ENCODE measurements around the gene ADM2. TPM values are rescaled to one million over a fixed set of nuclear protein-coding genes. Genes with fewer than 3 reads are reported as not detected.

Gene ADM2
- total RNA-seq, 1 experiment from 2014 or later: 11.9 TPM

- TF ChIP-seq CTCF (conservative IDR thresholded peaks at IDR 0.05): no peak
- DNase-seq: no peak
- Histone ChIP-seq H4K8ac (replicated peaks; ENCODE audit: insufficient read length, low read depth, low read length) (no peak overlapping the region), H4K91ac (ENCODE audit: insufficient read length, low read depth, low read length) (no peak overlapping the region), H2AFZ (ENCODE audit: low read length) (no peak overlapping the region), H3K23me2 (ENCODE audit: insufficient read length, low read depth, low read length, poor library complexity, severe bottlenecking) (no peaks in the 10 kb centered on the region), H3K23ac (ENCODE audit: insufficient read length, low read depth, low read length) (no peak overlapping the region), H3K4me2 (ENCODE audit: insufficient read depth, insufficient read length, low read length) (no peak overlapping the region), H3K79me1 (ENCODE audit: insufficient read depth, low read depth, low read length, poor library complexity, severe bottlenecking) (no peaks in the 10 kb centered on the region), H3K18ac (ENCODE audit: insufficient read length, low read depth, low read length) (no peak overlapping the region), H3K4me1 (ENCODE audit: insufficient read depth, low read length) (no peaks in the 10 kb centered on the region), H3K27me3 (ENCODE audit: insufficient read depth, low read length) (no peaks in the 10 kb centered on the region), H2AK5ac (ENCODE audit: insufficient read length, low read length) (no peak overlapping the region), H2BK120ac (ENCODE audit: low read depth, low read length, poor library complexity, severe bottlenecking) (no peak overlapping the region), H4K20me1 (ENCODE audit: control insufficient read depth, insufficient read depth, insufficient read length) (no peaks in the 10 kb centered on the region), H3K14ac (ENCODE audit: insufficient read depth, low read length) (no peak overlapping the region), H3K27ac (ENCODE audit: insufficient read length, low read depth, low read length) (no peak overlapping the region), H3K4ac (ENCODE audit: low read depth, low read length) (no peak overlapping the region), H2BK5ac (ENCODE audit: insufficient read length, low read length) (no peak overlapping the region), H2BK12ac (ENCODE audit: insufficient read length, low read depth, low read length) (no peak overlapping the region), H3K79me2 (ENCODE audit: insufficient read depth, low read length) (no peaks in the 10 kb centered on the region), H3K9me3 (ENCODE audit: control insufficient read depth, low read depth, low read length) (no peaks in the 10 kb centered on the region), H2BK20ac (ENCODE audit: low read depth, low read length, poor library complexity, severe bottlenecking) (no peak overlapping the region), H4K5ac (ENCODE audit: insufficient read length, low read depth, low read length) (no peak overlapping the region), H3T11ph (ENCODE audit: low read length) (no peak overlapping the region), H3K9ac (ENCODE audit: extremely low read depth, insufficient read length, low read length) (no peak overlapping the region), H3K56ac (ENCODE audit: insufficient read length, low read depth, low read length) (no peak overlapping the region), H2BK15ac (ENCODE audit: low read depth, low read length) (no peak overlapping the region)
- no CpG with 5 or more reads among the region's 17 CpGs for WGBS (ENCODE audit: extremely low coverage, insufficient read length, low lambda C conversion rate)
- Mint-ChIP-seq H3K4me1 (peaks cover 3 to 11% of the 10 kb centered on the region in 2 experiments; a peak in 3 of 4 replicates), H3K9me3 (no peaks in the 10 kb centered on the region), H3K27me3 (ENCODE audit: low read depth) (no peaks in the 10 kb centered on the region), H3K27ac (peak overlapping the region; percentile 73 to 82 (median 77); a peak in 4 of 7 replicates), H3K4me3 (no peak overlapping the region; a peak in 1 of 5 replicates), H3K36me3 (ENCODE audit: insufficient read depth in 1 of 3, low read depth in 3 of 3) (peaks cover 9 to 64% (median 40%) of the 10 kb centered on the region in 3 experiments; a peak in 6 of 7 replicates)
Observed at GRCh38 chr22:50445880-50446707, 35.2 kb upstream of the ADM2 start.
